ENCODE measurements around the gene PHLDB2. TPM values are rescaled to one million over a fixed set of nuclear protein-coding genes. Genes with fewer than 3 reads are reported as not detected.

Gene PHLDB2
- total and polyA plus RNA-seq, 2 of the 4 experiments (the other 2 are of a cell fraction) = 10.6 to 28.7 TPM

GRCh38 chr3:112004187-112004586, 145.1 kb downstream of the PHLDB2 start:
- ChIA-PET CTCF (interaction anchor here (0.6 kb wide), 1 partner anchor 38 kb away, joined by 4 read pairs; no protein-coding TSS in a partner anchor), POLR2A (ENCODE audit: unreplicated experiment) (no interaction called here)

More at GRCh38 chr3:112004187-112004586, 145.1 kb downstream of the PHLDB2 start:
- in situ Hi-C loops (cut with MboI; ENCODE audit: low sequenced_read_pairs) = no loop called here
- Histone ChIP-seq H4K91ac (ENCODE audit: insufficient read depth, low read depth, low read length) (no peak overlapping the region), H2BK20ac (ENCODE audit: low read depth, low read length) (no peak overlapping the region), H4K5ac (ENCODE audit: low read depth, low read length) (no peak overlapping the region), H2AK5ac (ENCODE audit: low read depth, low read length) (no peak overlapping the region; the same call in 1 of the 2 replicates), H2BK15ac (ENCODE audit: low read depth, low read length) (no peak overlapping the region), H3K23ac (ENCODE audit: low read depth, low read length) (no peak overlapping the region), H4K8ac (ENCODE audit: low read depth in 2 of 2, low read length in 2 of 2) (no peak overlapping the region), H3K4me2 (ENCODE audit: low read depth, low read length) (no peak overlapping the region), H2AK9ac (replicated peaks; ENCODE audit: low read depth, low read length, poor library complexity) (no peak overlapping the region), H3K18ac (ENCODE audit: low read depth, low read length) (no peak overlapping the region), H4K20me1 (ENCODE audit: insufficient read depth, low read length) (no peaks in the 10 kb centered on the region), H3K56ac (ENCODE audit: extremely low read depth, insufficient read depth, low read length) (no peak overlapping the region), H3K4me3 (ENCODE audit: insufficient read depth, low read depth, low read length) (no peak overlapping the region), H3K27me3 (ENCODE audit: control insufficient read depth, insufficient read depth, low read length) (no peaks in the 10 kb centered on the region; the same call in 1 of the 2 replicates), H3K4me1 (ENCODE audit: control insufficient read depth, insufficient read depth, low read length) (peaks cover 8% of the 10 kb centered on the region), H3K9me3 (ENCODE audit: control insufficient read depth, insufficient read depth, low read length) (no peaks in the 10 kb centered on the region), H3K9me1 (ENCODE audit: insufficient read depth, low read length) (peaks cover 6% of the 10 kb centered on the region), H3K36me3 (ENCODE audit: control insufficient read depth, insufficient read depth, low read length) (no peaks in the 10 kb centered on the region), H3K79me1 (ENCODE audit: low read depth in 1 of 2, low read length in 2 of 2) (no peaks in the 10 kb centered on the region), H2AFZ (replicated peaks; ENCODE audit: low read length, poor library complexity) (no peak overlapping the region), H3K14ac (replicated peaks; ENCODE audit: low read depth, low read length) (no peak overlapping the region), H3K27ac (ENCODE audit: insufficient read depth, low read length) (no peak overlapping the region), H3K4ac (ENCODE audit: low read depth, low read length) (no peak overlapping the region), H3K9ac (ENCODE audit: low read depth, low read length) (no peak overlapping the region), H2BK120ac (ENCODE audit: low read depth, low read length) (no peak overlapping the region), H2BK5ac (ENCODE audit: low read depth, low read length, poor library complexity, severe bottlenecking) (no peak overlapping the region)
- no CpG with 5 or more reads among the region's 2 CpGs for WGBS, 2 experiments (ENCODE audit: extremely low coverage in 2 of 2, insufficient read length in 1 of 2)
- TF ChIP-seq MAZ (IDR thresholded peaks at IDR 0.05; ENCODE audit: borderline replicate concordance, low read depth, low read length) = no peak
- TF ChIP-seq CHD1 (IDR thresholded peaks at IDR 0.05; ENCODE audit: low read depth, low read length) = no peak
- TF ChIP-seq RAD21 (IDR thresholded peaks at IDR 0.05; ENCODE audit: low read length) = no peak
- no peak for TF ChIP-seq CTCF (conservative IDR thresholded peaks at IDR 0.05; ENCODE audit: low read depth, low read length)
- no peak for TF ChIP-seq SMC3 (IDR thresholded peaks at IDR 0.05; ENCODE audit: low read depth, low read length)
- TF ChIP-seq ELK1 (IDR thresholded peaks at IDR 0.05; ENCODE audit: borderline replicate concordance, low read depth, low read length) = no peak
- no peak for TF ChIP-seq RCOR1 (IDR thresholded peaks at IDR 0.05; ENCODE audit: insufficient replicate concordance, low read length)
- no peak for TF ChIP-seq FOS (IDR thresholded peaks at IDR 0.05; ENCODE audit: low read depth, low read length)
- no peak for TF ChIP-seq NFE2L2 (IDR thresholded peaks at IDR 0.05; ENCODE audit: low read depth, low read length)
- intact Hi-C loops (cut with micrococcal nuclease) = no loop called here
- ATAC-seq (ENCODE audit: low read depth) = no peak
- dilution Hi-C loops (cut with HindIII; ENCODE audit: low sequenced_read_pairs, unreplicated experiment) = no loop called here
- DNase-seq = no peak
- no TSS peak for BruUV-seq (replicated peaks)

Measured in IMR-90 (cell line).